NK-92 treated with Interleukin-12 subunit alpha and Interleukin-12 subunit beta, amount 100 ng/mL, for 24 hours (cell line): ENCODE results near the gene PRKCE.

Experiments
- DNase-seq: peaks from one replicate; lab custom pipeline; 2025; lab: John Stamatoyannopoulos, UW

PRKCE gene

GRCh38 chr2:45860136-45861121 is 209.0 kb downstream of the PRKCE start:
- DNase-seq = no peak

DNA sequence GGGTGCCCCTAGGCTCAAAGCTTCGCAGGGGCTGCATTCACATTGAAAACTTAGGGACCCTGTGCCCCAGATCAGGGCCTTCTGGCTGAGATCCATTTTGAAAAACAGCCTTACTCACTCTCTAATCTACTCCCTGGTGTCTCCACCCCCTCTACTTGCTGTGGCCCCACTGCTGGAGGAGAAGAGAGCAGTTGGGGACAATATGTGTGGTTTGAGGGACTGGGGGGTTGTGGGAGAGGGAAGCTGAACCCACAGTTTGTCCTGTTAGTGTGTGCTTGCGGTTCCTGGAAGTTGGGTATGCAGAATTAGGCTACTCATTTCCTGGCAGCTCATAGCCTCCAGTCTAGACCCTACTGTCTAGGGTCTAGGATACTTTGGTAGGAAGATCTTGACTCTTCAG is 211.4 kb downstream of the PRKCE start:
- DNase-seq = no peak

DNA sequence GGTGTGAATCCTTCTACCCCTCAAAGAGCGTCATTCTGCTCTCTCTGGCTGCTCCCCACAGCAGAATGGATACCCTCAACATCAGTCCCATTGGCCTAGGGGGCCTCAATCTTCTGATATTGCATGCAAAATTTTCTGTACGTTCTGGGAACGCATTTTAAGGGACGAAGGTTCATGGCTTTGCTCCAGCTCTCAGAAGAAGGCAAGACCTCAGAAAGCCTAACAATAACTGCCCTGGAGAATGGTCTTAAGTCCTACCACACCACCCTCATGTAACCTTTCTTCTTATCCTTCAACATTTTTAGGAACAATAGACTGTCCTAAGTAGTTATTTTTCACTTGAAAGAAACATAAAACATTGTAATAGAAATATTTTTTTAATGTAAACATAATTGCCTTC is 212.6 kb downstream of the PRKCE start:
- DNase-seq = no peak

GRCh38 chr2:45867349-45867748 is 215.9 kb downstream of the PRKCE start:
- no peak for DNase-seq

DNA sequence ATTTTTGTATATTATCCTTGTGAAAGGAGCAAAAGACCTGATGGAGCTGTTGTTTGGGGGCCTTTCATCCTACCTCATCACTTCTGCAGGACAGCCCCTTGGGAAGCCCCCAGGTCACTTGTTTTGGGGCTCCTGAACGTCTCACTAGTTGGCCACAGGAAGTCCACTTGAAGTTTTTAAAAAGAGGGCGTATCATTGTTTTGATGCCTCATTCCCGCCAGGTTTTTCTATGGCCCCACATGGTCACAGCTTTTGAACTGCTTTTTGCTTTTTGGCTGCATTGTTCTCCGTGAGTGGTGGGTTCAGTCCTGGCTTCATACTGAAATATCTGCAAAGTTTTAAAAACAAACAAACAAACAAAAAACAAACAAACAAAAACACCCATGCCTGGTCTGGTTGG is 216.3 kb downstream of the PRKCE start:
- no peak for DNase-seq

DNA sequence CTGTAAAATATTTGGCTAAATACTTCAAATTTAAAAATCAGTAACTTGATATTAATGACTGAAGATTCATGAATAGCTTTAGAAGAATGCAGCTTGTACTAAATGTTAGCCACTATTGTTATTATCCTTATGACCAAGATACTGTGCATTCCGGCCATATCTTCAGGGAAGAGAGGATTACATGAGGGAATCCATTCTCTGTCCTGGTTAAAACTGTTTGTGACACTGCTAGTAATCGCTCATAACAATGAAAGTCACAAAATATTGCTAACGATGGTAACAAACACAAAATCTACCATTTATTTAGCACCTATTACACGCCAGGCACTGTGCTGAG is 217.7 kb downstream of the PRKCE start:
- no peak for DNase-seq

DNA sequence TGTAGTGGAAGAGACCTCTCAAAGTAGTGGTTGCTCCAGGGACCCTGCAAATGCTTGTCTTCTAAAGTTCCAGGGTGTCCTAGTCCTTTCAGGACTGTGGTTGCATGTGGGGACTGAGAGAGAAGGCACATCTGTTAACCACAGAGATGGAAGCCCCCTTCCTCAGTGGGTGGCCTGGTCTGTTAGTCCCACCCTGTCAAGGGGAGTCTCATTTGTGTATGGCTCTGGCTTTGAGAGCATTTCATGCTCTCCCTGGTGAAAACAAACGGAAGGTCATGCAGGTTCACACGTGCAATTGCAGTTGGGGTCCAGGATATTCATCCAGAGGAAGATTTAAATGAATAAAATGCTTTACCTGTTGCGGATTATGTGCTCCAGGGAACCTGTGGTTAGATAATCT is 219.6 kb downstream of the PRKCE start:
- DNase-seq = no peak

DNA sequence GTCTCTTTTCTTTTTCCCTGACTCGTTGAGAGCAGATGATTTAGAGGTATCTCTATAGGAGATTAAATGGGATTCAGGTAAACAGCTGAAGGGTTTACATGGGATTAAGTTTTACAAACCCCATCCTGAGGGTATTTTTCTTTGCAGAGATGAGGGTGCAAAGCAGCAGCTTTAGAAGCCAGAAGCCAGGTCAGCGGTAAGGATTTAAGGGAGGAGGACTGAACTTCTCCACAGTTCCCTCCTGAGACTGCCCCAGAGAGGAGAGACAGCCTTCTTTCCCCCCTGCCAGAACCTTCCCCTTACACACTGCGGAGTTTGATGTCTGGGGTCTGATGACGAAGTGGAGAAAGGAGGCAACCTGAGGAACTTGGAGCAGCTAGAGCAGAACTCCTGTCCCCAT is 220.1 kb downstream of the PRKCE start:
- DNase-seq = no peak

GRCh38 chr2:45872211-45872610 is 220.7 kb downstream of the PRKCE start:
- DNase-seq = no peak

GRCh38 chr2:45874344-45874743 is 222.9 kb downstream of the PRKCE start:
- DNase-seq = no peak

- no peak for DNase-seq
These were observed 225.1 kb downstream of the PRKCE start for GRCh38 chr2:45876611-45877010.

- DNase-seq = no peak
These were observed 227.9 kb downstream of the PRKCE start for GRCh38 chr2:45879406-45879805.

DNA sequence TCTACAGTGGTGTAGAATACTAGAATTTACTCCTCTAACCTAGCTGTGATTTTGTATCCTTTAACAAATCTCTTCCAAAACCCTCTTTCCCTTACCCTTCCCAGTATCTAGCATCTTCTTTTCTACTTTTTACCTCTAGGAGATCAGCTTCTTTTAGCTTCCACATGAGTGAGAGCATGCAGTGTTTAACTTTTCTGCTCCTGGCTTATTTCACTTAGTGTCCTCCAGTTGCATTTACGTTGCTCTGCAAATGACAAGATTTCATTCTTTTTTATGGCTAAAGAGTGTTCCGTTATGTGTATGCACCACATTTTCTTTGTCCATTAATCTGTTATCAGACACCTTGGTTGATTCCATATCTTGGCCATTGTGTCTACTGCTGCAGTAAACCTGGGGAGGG is 228.5 kb downstream of the PRKCE start:
- no peak for DNase-seq

DNA sequence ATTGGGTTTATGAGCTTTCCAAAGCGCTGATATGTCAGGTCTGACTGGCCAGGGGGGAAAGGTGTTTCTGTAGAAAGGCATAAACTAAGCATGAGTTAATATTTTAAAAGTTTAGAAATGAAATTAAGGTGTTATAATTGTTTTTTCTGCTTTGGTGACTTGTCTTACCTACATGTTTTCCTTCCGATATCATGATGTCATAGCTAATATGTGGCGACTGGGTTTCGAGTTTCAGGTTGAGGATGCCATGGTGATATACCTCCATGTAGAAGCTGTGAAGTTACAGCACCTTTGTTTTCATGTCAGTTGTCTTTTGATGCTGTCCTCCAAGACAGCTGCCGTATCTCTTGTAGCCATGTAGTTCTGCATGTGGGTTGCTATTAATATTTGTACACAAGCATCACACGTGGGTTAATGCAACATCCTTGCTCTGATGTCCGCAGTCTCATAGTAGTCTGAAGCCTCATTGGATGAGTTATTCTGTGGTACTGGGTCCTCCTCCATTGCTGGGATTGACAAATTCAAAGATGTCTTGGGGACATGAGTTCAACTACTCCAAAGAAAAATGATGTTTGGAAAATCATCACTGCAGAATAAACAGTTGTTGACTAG is 230.6 kb downstream of the PRKCE start:
- no peak for DNase-seq

- DNase-seq = no peak
These were observed 231.5 kb downstream of the PRKCE start for GRCh38 chr2:45882707-45883602.

DNA sequence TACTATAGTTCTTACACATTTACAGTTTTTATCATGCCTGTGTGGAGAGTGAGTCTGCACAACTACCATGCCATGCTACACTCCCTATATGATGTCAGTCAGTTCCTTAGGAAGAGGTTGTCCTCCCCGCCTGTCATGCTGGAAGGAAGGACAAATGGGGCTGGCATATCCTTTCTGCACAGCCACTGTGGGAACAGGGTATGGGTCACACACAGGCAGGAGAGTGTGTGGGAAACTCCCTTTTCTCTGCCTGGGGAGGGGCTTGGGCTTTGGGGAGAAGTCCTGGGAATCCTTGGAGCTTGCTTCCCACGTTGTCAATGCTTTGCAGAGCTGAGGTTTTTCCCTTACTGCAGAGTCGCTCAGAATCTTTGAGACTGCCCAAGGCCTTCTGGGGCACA is 232.1 kb downstream of the PRKCE start:
- no peak for DNase-seq

DNA sequence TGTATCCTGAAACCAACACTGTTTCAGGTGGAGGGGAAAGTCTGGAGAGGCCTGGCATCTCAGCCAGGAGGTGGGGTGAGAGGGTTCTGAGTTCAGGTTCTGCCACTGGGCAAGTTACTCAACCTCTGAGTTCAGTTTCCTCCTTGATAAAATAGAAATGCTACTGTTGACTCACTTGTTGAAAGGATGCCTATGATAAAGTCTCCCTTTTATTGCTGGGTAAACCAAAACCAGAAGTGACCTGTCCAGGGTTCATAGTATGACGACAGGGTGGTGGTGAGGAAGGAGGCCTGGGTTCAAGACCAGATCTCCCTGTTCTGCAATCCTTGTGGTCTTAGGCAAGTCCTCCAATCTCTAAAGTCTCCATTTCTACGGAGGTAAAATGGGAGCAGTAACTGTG is 232.7 kb downstream of the PRKCE start:
- DNase-seq = no peak

GRCh38 chr2:45885171-45885621 is 233.7 kb downstream of the PRKCE start:
- no peak for DNase-seq

- DNase-seq = no peak
These were observed 234.7 kb downstream of the PRKCE start for GRCh38 chr2:45886171-45886663.

DNA sequence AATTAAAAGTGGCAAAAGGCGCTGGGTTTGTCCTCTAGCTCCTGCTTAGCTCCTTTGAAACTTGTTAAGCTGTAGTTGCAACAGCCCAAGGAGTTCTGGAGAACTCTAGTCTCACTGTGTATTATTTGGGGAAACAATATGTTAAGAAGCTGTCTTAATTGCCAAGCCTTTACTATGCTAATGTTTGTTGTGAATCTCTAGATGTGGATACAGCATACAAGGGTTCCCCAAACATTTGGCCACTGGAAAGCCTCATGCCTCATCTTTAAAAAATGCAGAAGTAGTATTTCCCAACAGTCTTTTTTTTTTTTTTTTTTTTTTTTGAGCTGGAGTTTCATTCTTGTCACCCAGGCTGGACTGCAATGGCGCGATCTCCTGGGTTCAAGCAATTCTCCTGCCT is 236.7 kb downstream of the PRKCE start:
- DNase-seq = no peak

GRCh38 chr2:45888641-45889040 is 237.2 kb downstream of the PRKCE start:
- DNase-seq = no peak

DNA sequence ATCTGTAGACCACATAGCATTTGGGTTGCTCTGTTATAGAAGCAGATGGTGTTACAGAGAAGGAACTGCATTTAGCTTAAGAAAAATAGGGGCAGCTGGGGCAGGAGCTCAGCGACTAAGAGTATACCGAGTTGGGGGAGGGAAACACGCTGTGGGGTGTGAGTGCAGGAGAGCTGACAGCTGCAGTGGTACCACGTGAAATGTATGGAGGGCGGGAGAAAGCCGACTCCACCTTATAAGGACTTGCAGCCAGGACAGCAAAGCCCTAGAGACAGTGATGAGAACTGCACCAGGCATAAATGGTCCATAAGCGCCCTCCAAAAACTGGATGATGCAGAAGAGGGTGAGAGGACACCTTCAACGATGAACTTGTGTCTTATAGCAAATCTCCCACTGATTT is 237.6 kb downstream of the PRKCE start:
- DNase-seq = no peak
